Esophagus squamous epithelium (tissue), 4 donors: Measurements from ENCODE around the gene CELA2B.

Experiments
- POLR2A ChIP-seq, 4 donors: fragments of 450-650 bp; IDR thresholded peaks; one replicate each; pipeline ENCODE4 v1.6.1; 2017; ENCODE audit warnings: antibody characterized with exemption in 4 of 4, mild to moderate bottlenecking in 4 of 4, moderate library complexity in 3 of 4
- TF ChIP-seq, protein P1 (sequence below), 6 experiments: fragments of 450-650 bp in 4 of 6; fragments of 200-600 bp in 2 of 6; sonication (generic) in 2 of 6; IDR thresholded peaks; one replicate each; pipeline ENCODE4 v1.5.1; 2016 to 2019; ENCODE audit warnings: antibody characterized with exemption in 6 of 6, mild to moderate bottlenecking in 4 of 6, moderate library complexity in 4 of 6

DNA sequence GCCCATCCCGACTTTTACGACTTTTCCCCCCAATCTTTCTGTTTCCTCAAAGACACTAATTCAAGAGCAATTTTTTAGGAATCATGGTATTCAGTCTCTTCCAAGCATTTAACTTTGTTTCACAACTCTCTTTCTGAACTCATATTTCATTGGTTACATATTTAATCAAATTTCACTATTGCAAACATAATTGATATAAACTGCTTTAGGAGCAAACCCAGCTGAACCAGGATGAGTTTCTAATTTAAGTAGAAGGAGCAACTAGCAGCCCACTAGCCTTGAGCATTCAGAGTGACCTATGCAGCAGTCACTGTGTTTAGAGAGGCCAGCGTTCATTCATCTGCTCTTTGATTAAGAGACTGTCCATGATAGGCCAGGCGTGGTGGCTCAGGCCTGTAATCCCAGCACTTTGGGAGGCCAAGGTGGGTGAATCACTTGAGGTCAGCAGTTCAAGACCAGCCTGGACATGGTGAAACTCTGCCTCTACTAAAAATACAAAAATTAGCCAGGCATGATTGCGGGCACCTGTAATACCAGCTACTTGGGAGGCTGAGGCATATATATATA lies 1.8 kb downstream of the CELA2B start:
- no peak for TF ChIP-seq POLR2A (IDR thresholded peaks at IDR 0.05)
- TF ChIP-seq, protein P1, sequence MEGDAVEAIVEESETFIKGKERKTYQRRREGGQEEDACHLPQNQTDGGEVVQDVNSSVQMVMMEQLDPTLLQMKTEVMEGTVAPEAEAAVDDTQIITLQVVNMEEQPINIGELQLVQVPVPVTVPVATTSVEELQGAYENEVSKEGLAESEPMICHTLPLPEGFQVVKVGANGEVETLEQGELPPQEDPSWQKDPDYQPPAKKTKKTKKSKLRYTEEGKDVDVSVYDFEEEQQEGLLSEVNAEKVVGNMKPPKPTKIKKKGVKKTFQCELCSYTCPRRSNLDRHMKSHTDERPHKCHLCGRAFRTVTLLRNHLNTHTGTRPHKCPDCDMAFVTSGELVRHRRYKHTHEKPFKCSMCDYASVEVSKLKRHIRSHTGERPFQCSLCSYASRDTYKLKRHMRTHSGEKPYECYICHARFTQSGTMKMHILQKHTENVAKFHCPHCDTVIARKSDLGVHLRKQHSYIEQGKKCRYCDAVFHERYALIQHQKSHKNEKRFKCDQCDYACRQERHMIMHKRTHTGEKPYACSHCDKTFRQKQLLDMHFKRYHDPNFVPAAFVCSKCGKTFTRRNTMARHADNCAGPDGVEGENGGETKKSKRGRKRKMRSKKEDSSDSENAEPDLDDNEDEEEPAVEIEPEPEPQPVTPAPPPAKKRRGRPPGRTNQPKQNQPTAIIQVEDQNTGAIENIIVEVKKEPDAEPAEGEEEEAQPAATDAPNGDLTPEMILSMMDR (IDR thresholded peaks at IDR 0.05) = no peak
